DOHH2 (cell line): ENCODE data around the gene ZNF223.

ENCODE experiments used
- H3F3A ChIP-seq: fragments of 200-600 bp; sonication (generic), shearing (Covaris generic); 2 replicates; pipeline ENCODE4 v1.6.0; 2016; ENCODE audit warnings: antibody characterized with exemption, mild to moderate bottlenecking; ENCODE audit not compliant: control insufficient read depth, insufficient read depth
- H3K27ac ChIP-seq: fragments of 200-600 bp; sonication (generic); 2 replicates; pipeline ENCODE4 v1.5.1; 2014; ENCODE audit warnings: low read depth, mild to moderate bottlenecking, low read length, moderate library complexity
- H3K27me3 ChIP-seq: fragments of 200-600 bp; sonication (generic); 2 replicates; pipeline ENCODE4 v1.6.1; 2014; ENCODE audit warnings: mild to moderate bottlenecking, low read length, mixed read lengths; ENCODE audit not compliant: control insufficient read depth
- H3K36me3 ChIP-seq: fragments of 200-600 bp; sonication (generic); 2 replicates; pipeline ENCODE4 v1.6.1; 2014; ENCODE audit warnings: mild to moderate bottlenecking, low read length, moderate library complexity, mixed read lengths; ENCODE audit not compliant: control insufficient read depth
- H3K4me1 ChIP-seq: fragments of 200-600 bp; sonication (generic); 2 replicates; pipeline ENCODE4 v1.6.1; 2014; ENCODE audit warnings: mild to moderate bottlenecking, low read length, mixed read lengths; ENCODE audit not compliant: control insufficient read depth
- H3K4me2 ChIP-seq: fragments of 200-600 bp; sonication (generic); 2 replicates; pipeline ENCODE4 v1.6.0; 2014; ENCODE audit warnings: mild to moderate bottlenecking, low read length, moderate library complexity
- H3K4me3 ChIP-seq: fragments of 200-600 bp; sonication (generic); 2 replicates; pipeline ENCODE4 v1.5.1; 2014; ENCODE audit warnings: mild to moderate bottlenecking, low read length, mixed read lengths
- H3K79me2 ChIP-seq: fragments of 200-600 bp; sonication (generic); 2 replicates; pipeline ENCODE4 v1.6.1; 2014; ENCODE audit warnings: mild to moderate bottlenecking, low read length, mixed read lengths; ENCODE audit not compliant: control insufficient read depth
- H3K9me2 ChIP-seq: fragments of 200-600 bp; sonication (generic); replicated peaks from 2 replicates; pipeline ENCODE4 v1.6.1; 2014; ENCODE audit warnings: mild to moderate bottlenecking, low read length, mixed read lengths; ENCODE audit not compliant: control insufficient read depth
- H3K9me3 ChIP-seq: fragments of 200-600 bp; sonication (generic); 2 replicates; pipeline ENCODE4 v1.6.1; 2014; ENCODE audit warnings: antibody characterized with exemption, low read length, mixed read lengths; ENCODE audit not compliant: control insufficient read depth, insufficient read depth
- H4K20me1 ChIP-seq: fragments of 200-600 bp; sonication (generic); 2 replicates; pipeline ENCODE4 v1.6.0; 2014; ENCODE audit warnings: low read depth, mild to moderate bottlenecking, antibody characterized with exemption, low read length, moderate library complexity; ENCODE audit not compliant: control insufficient read depth, insufficient read depth
- CTCF ChIP-seq: fragments of 200-600 bp; sonication (generic); IDR thresholded peaks from one replicate; pipeline ENCODE4 v1.5.1; 2014; ENCODE audit warnings: antibody characterized with exemption, mild to moderate bottlenecking, low read depth, low read length; ENCODE audit not compliant: poor library complexity, severe bottlenecking
- EZH2phosphoT487 ChIP-seq: fragments of 200-600 bp; sonication (generic); IDR thresholded peaks from 2 replicates; pipeline ENCODE4 v1.6.1; 2017; ENCODE audit warnings: borderline replicate concordance, mild to moderate bottlenecking, antibody characterized with exemption, low read length, moderate library complexity, mixed read lengths

Gene ZNF223

DNA sequence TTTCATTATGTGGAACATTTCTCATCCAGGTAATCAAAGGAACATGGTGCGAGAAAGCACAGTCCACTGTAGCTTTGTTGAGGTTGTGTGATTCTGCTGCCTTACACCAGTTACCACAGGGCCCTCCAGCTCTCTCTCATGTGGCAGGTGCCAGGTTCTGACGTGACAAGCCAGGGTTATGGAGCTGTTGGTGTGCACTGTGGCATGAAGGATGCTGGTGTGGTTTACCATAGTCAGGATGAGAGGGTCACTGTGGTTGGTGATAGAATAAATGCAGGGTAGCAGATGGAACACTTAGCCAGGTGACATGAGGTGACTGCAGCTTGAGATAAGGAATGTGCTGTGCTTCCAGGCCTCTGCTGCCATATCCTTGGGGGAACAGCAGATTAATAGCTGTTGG, 7.4 kb downstream of the ZNF223 start:
- no peak for TF ChIP-seq EZH2phosphoT487
- no peak for TF ChIP-seq CTCF
- no peaks in the 10 kb centered on the region for H3F3A ChIP-seq
- no peaks in the 10 kb centered on the region for H4K20me1 ChIP-seq
- H3K4me2 ChIP-seq: no peak overlapping the region
- no peaks in the 10 kb centered on the region for H3K4me1 ChIP-seq
- H3K79me2 ChIP-seq: no peaks in the 10 kb centered on the region
- no peak overlapping the region for H3K27ac ChIP-seq
- H3K27me3 ChIP-seq: no peaks in the 10 kb centered on the region
- H3K4me3 ChIP-seq: no peak overlapping the region
- H3K9me3 ChIP-seq: peaks cover 10% of the 10 kb centered on the region; the same call in 1 of the 2 replicates
- no peaks in the 10 kb centered on the region; the same call in 1 of the 2 replicates for H3K9me2 ChIP-seq
- H3K36me3 ChIP-seq: no peaks in the 10 kb centered on the region

DNA sequence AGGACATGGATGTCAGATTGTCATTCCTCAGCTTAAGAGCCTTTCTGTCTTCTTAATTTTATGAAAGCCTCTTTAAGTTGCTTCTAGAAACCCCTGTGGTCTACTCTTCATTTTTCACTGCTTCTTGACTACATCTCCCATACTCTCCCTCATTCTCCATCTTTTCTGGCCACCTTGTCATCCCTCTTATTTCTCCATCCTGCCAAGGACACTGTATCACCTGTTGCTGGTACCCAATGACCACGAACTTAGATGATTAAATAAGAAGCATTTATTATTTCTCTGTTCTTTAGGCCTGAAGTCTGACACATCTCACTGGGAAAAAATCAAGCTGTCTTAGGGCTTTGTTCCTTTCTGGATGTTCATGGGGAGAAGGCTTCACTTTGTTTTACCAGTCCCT, 9.2 kb downstream of the ZNF223 start:
- no peaks in the 10 kb centered on the region for H4K20me1 ChIP-seq
- no peaks in the 10 kb centered on the region for H3K4me1 ChIP-seq
- H3K27me3 ChIP-seq: no peaks in the 10 kb centered on the region
- no peaks in the 10 kb centered on the region for H3K36me3 ChIP-seq
- H3K27ac ChIP-seq: no peak overlapping the region
- H3F3A ChIP-seq: no peaks in the 10 kb centered on the region
- no peak overlapping the region for H3K4me2 ChIP-seq
- peaks cover 5% of the 10 kb centered on the region; the same call in 1 of the 2 replicates for H3K9me3 ChIP-seq
- TF ChIP-seq CTCF: no peak
- TF ChIP-seq EZH2phosphoT487: no peak
- H3K4me3 ChIP-seq: no peak overlapping the region
- H3K79me2 ChIP-seq: no peaks in the 10 kb centered on the region
- H3K9me2 ChIP-seq: no peaks in the 10 kb centered on the region; the same call in 1 of the 2 replicates

DNA sequence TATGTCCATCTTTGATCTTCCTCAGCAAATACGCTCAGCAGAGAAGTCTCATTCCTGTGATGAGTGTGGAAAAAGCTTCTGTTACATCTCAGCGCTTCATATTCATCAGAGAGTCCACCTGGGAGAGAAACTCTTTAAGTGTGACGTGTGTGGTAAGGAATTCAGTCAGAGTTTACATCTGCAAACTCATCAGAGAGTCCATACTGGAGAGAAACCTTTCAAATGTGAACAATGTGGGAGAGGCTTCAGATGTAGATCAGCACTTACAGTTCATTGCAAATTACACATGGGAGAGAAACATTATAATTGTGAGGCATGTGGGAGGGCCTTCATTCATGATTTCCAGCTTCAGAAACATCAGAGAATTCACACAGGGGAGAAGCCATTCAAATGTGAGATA, 14.5 kb downstream of the ZNF223 start:
- H4K20me1 ChIP-seq: no peaks in the 10 kb centered on the region
- TF ChIP-seq EZH2phosphoT487 (no peak), CTCF (no peak)
- H3K79me2 ChIP-seq: no peaks in the 10 kb centered on the region
- H3K27ac ChIP-seq: no peak overlapping the region
- no peaks in the 10 kb centered on the region for H3K27me3 ChIP-seq
- peaks cover 16% of the 10 kb centered on the region; the same call in 1 of the 2 replicates for H3K9me3 ChIP-seq
- H3K36me3 ChIP-seq: no peaks in the 10 kb centered on the region
- no peak overlapping the region for H3K4me2 ChIP-seq
- H3K4me3 ChIP-seq: no peak overlapping the region
- no peaks in the 10 kb centered on the region for H3K4me1 ChIP-seq
- H3F3A ChIP-seq: no peaks in the 10 kb centered on the region
- no peaks in the 10 kb centered on the region; the same call in 1 of the 2 replicates for H3K9me2 ChIP-seq
